Measurements from ENCODE around the gene GCNT3. TPM values are rescaled to one million over a fixed set of nuclear protein-coding genes. Genes with fewer than 3 reads are reported as not detected.

GCNT3 gene
- total and polyA plus RNA-seq, 2 of the 8 experiments (the other 6 are each of a cell fraction or from before 2014, with no cell fraction given) = not detected

GRCh38 chr15:59615661-59616060, 4.1 kb downstream of the GCNT3 start:
- H2AK5ac ChIP-seq (ENCODE audit: low read depth, low read length) = no peak overlapping the region
- H3K23me2 ChIP-seq (ENCODE audit: low read depth, low read length) = no peaks in the 10 kb centered on the region
- H3K14ac ChIP-seq (ENCODE audit: insufficient read length) = no peak overlapping the region
- H2AFZ ChIP-seq (ENCODE audit: low read length) = no peak overlapping the region
- H3K36me3 ChIP-seq (ENCODE audit: control insufficient read depth in 2 of 4, insufficient read depth in 4 of 4, low read length in 3 of 4) = no peaks in the 10 kb centered on the region
- H3K4me1 ChIP-seq (replicated peaks in 1 of 4; ENCODE audit: control insufficient read depth in 3 of 4, insufficient read depth in 4 of 4, low read length in 3 of 4) = no peaks in the 10 kb centered on the region
- H2BK12ac ChIP-seq (ENCODE audit: low read depth, low read length) = no peak overlapping the region
- ChIA-PET POLR2A (ENCODE audit: partially characterized antibody) (no interaction called here), CTCF (ENCODE audit: partially characterized antibody) (interaction anchor here (1.4 to 6.6 kb wide), 4 partner anchors 17 to 87 kb away, joined by 4 to 39 read pairs (median 10); no protein-coding TSS in a partner anchor)
- no peak overlapping the region for H4K91ac ChIP-seq (replicated peaks; ENCODE audit: insufficient read length, low read length)
- H3K4me3 ChIP-seq (ENCODE audit: extremely low read depth in 1 of 4, insufficient read depth in 2 of 4, low read depth in 3 of 4, low read length in 4 of 4) = no peak overlapping the region
- no peak overlapping the region for H3K27ac ChIP-seq (ENCODE audit: low read depth, low read length)
- WGBS, 2 experiments (ENCODE audit: extremely low coverage in 1 of 2, insufficient coverage in 1 of 2, insufficient read length in 1 of 2, insufficient replicate concordance in 2 of 2, low coverage in 1 of 2, low lambda C conversion rate in 2 of 2, missing lambda C conversion rate in 1 of 2) = 95% methylated on average over 5 of the region's 5 CpGs; no CpG with 5 or more reads in 1 of the 2 experiments
- H2BK15ac ChIP-seq (ENCODE audit: low read length) = no peak overlapping the region
- H3K56ac ChIP-seq (replicated peaks; ENCODE audit: insufficient read length, low read depth, low read length) = no peak overlapping the region
- no peak overlapping the region for H3K4me2 ChIP-seq (ENCODE audit: insufficient read depth in 1 of 2, low read depth in 2 of 2, low read length in 2 of 2)
- no peak overlapping the region for H3K9ac ChIP-seq (replicated peaks in 1 of 4; ENCODE audit: extremely low read depth in 1 of 4, low read depth in 3 of 4, low read length in 3 of 4)
- H2BK20ac ChIP-seq (ENCODE audit: low read length) = no peak overlapping the region
- FAIRE-seq = no peak
- no peak overlapping the region for H4K5ac ChIP-seq (ENCODE audit: insufficient read length, low read depth, low read length)
- no peak overlapping the region for H3K4ac ChIP-seq (replicated peaks; ENCODE audit: insufficient read length, low read depth, low read length)
- no peak overlapping the region for H2BK120ac ChIP-seq (replicated peaks; ENCODE audit: low read depth, low read length)
- H4K8ac ChIP-seq (ENCODE audit: extremely low read depth, insufficient read depth, low read length) = no peak overlapping the region
- no peaks in the 10 kb centered on the region for H3K9me3 ChIP-seq (ENCODE audit: insufficient read depth in 2 of 2, low read depth in 1 of 2, low read length in 1 of 2)
- H3K18ac ChIP-seq (ENCODE audit: extremely low read depth, low read length) = no peak overlapping the region
- no peak overlapping the region for H2BK5ac ChIP-seq (ENCODE audit: low read depth, low read length)
- H3K79me1 ChIP-seq (ENCODE audit: low read depth, low read length) = no peaks in the 10 kb centered on the region
- no peak for TF ChIP-seq SP4 (IDR thresholded peaks at IDR 0.05; ENCODE audit: low read length)
- no peak for TF ChIP-seq BACH1 (IDR thresholded peaks at IDR 0.05; ENCODE audit: low read length)
- TF ChIP-seq SIRT6 (IDR thresholded peaks at IDR 0.05; ENCODE audit: low read length) = no peak
- TF ChIP-seq ASH2L (IDR thresholded peaks at IDR 0.05; ENCODE audit: low read length) = no peak
- no peak for TF ChIP-seq USF2 (IDR thresholded peaks at IDR 0.05; ENCODE audit: low read length)
- H4K20me1 ChIP-seq (replicated peaks in 1 of 2; ENCODE audit: control insufficient read depth in 1 of 2, insufficient read depth in 2 of 2, low read length in 2 of 2) = no peaks in the 10 kb centered on the region
- no peak for DNase-seq (ENCODE audit: low read depth in 1 of 2, low spot score in 2 of 2)
- no peak overlapping the region for H3K23ac ChIP-seq (ENCODE audit: insufficient read length)
- no peaks in the 10 kb centered on the region for H3K27me3 ChIP-seq (replicated peaks in 1 of 4; ENCODE audit: control insufficient read depth in 3 of 4, extremely low read depth in 1 of 4, insufficient read depth in 3 of 4, low read length in 3 of 4)
- no peaks in the 10 kb centered on the region for H3K79me2 ChIP-seq (ENCODE audit: control insufficient read depth in 1 of 2, insufficient read depth in 2 of 2, low read length in 2 of 2)
